LNCAP (cell line): Measurements from ENCODE around the gene PRR5L.

Experiments
- CTCF ChIP-seq: fragments of 450-650 bp; IDR thresholded peaks from 2 replicates; pipeline ENCODE4 v1.5.1; 2017; ENCODE audit warnings: mild to moderate bottlenecking

The PRR5L gene

GRCh38 chr11:36456156-36456555 is 160.1 kb downstream of the PRR5L start:
- TF ChIP-seq CTCF = no peak

GRCh38 chr11:36458129-36458915 is 162.2 kb downstream of the PRR5L start:
- TF ChIP-seq CTCF = no peak

- no peak for TF ChIP-seq CTCF
Measured at GRCh38 chr11:36459046-36459445, 163.0 kb downstream of the PRR5L start.

- no peak for TF ChIP-seq CTCF
Measured at GRCh38 chr11:36460220-36460619, 164.1 kb downstream of the PRR5L start.

GRCh38 chr11:36462321-36462720 is 166.2 kb downstream of the PRR5L start:
- TF ChIP-seq CTCF = no peak

- no peak for TF ChIP-seq CTCF
Measured at GRCh38 chr11:36463781-36464180, 167.7 kb downstream of the PRR5L start.

- TF ChIP-seq CTCF = no peak
Measured at GRCh38 chr11:36464720-36465119, 168.6 kb downstream of the PRR5L start.
